Ishikawa (cell line): ENCODE results near the gene RNPEPL1.
A peak's percentile ranks its signal among the peaks of the same experiment; 100 is the strongest.

Source experiments
- CEBPB ChIP-seq: IDR thresholded peaks from 2 replicates; pipeline ENCODE4 v1.6.1; 2012
- CREB1 ChIP-seq: IDR thresholded peaks from 2 replicates; pipeline ENCODE4 v1.6.1; 2012; ENCODE audit warnings: low read depth
- EGR1 ChIP-seq: IDR thresholded peaks from 2 replicates; pipeline ENCODE4 v1.6.1; 2012
- EP300 ChIP-seq: IDR thresholded peaks from 2 replicates; pipeline ENCODE4 v1.6.1; 2012; ENCODE audit warnings: borderline replicate concordance
- FOXM1 ChIP-seq: IDR thresholded peaks from 2 replicates; pipeline ENCODE4 v1.6.1; 2012; ENCODE audit warnings: low read depth, borderline replicate concordance
- MAX ChIP-seq: IDR thresholded peaks from 2 replicates; pipeline ENCODE4 v1.6.1; 2012
- NFIC ChIP-seq: IDR thresholded peaks from 2 replicates; pipeline ENCODE4 v1.6.1; 2012
- RAD21 ChIP-seq: IDR thresholded peaks from 2 replicates; pipeline ENCODE4 v1.6.1; 2012; ENCODE audit warnings: low read depth
- TAF1 ChIP-seq: IDR thresholded peaks from 2 replicates; pipeline ENCODE4 v1.6.1; 2012; ENCODE audit warnings: low read depth, mild to moderate bottlenecking
- TCF12 ChIP-seq: IDR thresholded peaks from 2 replicates; pipeline ENCODE4 v1.6.1; 2012; ENCODE audit warnings: low read depth
- TEAD4 ChIP-seq: IDR thresholded peaks from 2 replicates; pipeline ENCODE4 v1.6.1; 2012
- USF1 ChIP-seq: IDR thresholded peaks from 2 replicates; pipeline ENCODE4 v1.6.1; 2012
- YY1 ChIP-seq: IDR thresholded peaks from 2 replicates; pipeline ENCODE4 v1.6.1; 2012; ENCODE audit warnings: low read depth
- ZBTB7A ChIP-seq: IDR thresholded peaks from 2 replicates; pipeline ENCODE4 v1.6.1; 2012; ENCODE audit warnings: low read depth
- TF ChIP-seq, protein P1 (sequence below): IDR thresholded peaks from 2 replicates; pipeline ENCODE4 v1.6.1; 2012; ENCODE audit warnings: low read depth, mild to moderate bottlenecking

The RNPEPL1 gene

GRCh38 chr2:240563951-240564560 lies 4.2 kb upstream of the RNPEPL1 start:
- no peak for TF ChIP-seq RAD21
- TF ChIP-seq YY1, result no peak
- no peak for TF ChIP-seq CEBPB
- no peak for TF ChIP-seq TAF1
- no peak for TF ChIP-seq CREB1
- no peak for TF ChIP-seq TCF12
- TF ChIP-seq USF1, result no peak
- no peak for TF ChIP-seq TEAD4
- no peak for TF ChIP-seq EGR1
- TF ChIP-seq, protein P1, sequence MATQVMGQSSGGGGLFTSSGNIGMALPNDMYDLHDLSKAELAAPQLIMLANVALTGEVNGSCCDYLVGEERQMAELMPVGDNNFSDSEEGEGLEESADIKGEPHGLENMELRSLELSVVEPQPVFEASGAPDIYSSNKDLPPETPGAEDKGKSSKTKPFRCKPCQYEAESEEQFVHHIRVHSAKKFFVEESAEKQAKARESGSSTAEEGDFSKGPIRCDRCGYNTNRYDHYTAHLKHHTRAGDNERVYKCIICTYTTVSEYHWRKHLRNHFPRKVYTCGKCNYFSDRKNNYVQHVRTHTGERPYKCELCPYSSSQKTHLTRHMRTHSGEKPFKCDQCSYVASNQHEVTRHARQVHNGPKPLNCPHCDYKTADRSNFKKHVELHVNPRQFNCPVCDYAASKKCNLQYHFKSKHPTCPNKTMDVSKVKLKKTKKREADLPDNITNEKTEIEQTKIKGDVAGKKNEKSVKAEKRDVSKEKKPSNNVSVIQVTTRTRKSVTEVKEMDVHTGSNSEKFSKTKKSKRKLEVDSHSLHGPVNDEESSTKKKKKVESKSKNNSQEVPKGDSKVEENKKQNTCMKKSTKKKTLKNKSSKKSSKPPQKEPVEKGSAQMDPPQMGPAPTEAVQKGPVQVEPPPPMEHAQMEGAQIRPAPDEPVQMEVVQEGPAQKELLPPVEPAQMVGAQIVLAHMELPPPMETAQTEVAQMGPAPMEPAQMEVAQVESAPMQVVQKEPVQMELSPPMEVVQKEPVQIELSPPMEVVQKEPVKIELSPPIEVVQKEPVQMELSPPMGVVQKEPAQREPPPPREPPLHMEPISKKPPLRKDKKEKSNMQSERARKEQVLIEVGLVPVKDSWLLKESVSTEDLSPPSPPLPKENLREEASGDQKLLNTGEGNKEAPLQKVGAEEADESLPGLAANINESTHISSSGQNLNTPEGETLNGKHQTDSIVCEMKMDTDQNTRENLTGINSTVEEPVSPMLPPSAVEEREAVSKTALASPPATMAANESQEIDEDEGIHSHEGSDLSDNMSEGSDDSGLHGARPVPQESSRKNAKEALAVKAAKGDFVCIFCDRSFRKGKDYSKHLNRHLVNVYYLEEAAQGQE, result no peak

DNA sequence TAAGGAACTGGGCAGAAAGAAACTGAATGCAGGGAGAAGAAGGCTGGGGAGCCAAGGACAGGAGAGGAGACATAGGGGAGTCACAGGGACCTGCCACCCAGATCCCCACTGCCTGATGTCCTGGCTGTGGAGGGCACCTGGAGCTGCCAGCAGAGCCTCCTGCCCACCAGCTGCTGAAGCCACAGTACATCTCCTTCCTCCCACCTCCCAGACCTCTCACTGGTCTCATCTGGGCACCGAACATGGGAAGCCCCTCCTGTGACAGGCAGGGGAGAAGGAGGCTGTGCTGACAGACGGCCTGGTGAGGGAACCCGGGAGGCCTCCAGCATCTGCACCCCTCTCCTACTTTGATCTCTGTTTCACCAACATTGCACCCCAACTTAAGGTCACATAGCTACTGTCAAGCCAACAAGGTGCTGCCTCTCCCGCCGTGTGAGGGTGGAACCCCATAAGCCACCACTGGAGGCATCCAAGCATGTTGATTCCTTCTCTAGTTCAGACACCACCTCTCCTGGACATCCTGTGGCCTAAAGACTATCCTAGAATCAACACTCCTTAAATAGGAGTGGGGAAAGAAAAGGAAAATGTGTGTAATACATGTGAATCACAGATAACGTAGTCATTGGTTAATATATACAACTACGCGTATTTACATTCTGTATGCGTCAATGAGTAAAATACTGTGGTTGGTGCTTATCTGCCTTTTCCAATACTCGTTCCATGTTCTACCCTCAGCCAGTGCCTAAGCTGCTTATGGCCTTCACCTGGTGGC lies 3.5 kb upstream of the RNPEPL1 start:
- TF ChIP-seq CEBPB (no peak), EGR1 (no peak)

DNA sequence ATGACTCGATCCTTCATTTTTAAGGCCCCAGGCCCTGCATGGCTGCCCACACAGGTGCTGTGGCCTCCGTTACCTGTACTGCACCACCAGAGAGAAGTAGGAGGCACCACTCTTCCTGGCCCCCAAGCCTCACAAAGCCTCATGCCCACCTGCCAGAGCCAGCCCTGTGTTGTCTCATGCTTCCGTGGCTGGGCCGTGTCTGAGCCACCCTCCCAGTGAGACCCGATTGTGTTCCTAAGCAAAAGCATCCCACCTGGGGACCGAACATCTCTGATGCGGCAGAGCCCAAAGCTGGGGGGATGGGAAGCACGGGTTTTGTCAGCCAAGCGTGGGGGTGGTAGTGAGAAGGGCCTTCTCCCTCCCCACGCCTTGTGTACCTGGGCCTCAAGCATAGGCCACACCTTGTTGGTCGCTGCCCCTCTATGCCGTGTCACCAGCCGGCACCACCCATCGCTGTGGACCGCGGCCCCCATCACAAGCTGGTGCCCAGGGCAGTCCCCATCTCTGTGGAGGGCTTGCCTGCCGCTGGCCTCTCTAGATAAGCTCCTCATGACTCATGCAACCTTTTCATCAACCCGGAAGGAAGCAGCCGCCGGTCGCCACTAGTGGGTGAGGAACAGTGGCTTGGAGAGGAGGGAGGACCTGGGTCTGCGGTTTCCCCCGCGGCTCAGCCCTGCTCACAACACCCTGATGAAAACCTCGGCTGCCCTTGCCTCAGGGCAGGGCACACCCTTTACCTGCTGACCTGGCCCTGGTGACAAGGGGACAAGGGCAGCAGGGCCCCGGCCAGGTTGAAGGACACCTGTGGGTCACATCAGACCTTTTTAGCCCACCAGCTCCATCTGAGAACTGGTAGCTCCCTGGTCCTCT lies 2.7 kb upstream of the RNPEPL1 start:
- TF ChIP-seq FOXM1 (no peak), TEAD4 (no peak), TAF1 (no peak), MAX (no peak), NFIC (no peak), EGR1 (no peak), EP300 (no peak), TCF12 (no peak), ZBTB7A (no peak), RAD21 (no peak), YY1 (no peak), CEBPB (no peak), CREB1 (no peak), USF1 (no peak)
- TF ChIP-seq, protein P1, result no peak

DNA sequence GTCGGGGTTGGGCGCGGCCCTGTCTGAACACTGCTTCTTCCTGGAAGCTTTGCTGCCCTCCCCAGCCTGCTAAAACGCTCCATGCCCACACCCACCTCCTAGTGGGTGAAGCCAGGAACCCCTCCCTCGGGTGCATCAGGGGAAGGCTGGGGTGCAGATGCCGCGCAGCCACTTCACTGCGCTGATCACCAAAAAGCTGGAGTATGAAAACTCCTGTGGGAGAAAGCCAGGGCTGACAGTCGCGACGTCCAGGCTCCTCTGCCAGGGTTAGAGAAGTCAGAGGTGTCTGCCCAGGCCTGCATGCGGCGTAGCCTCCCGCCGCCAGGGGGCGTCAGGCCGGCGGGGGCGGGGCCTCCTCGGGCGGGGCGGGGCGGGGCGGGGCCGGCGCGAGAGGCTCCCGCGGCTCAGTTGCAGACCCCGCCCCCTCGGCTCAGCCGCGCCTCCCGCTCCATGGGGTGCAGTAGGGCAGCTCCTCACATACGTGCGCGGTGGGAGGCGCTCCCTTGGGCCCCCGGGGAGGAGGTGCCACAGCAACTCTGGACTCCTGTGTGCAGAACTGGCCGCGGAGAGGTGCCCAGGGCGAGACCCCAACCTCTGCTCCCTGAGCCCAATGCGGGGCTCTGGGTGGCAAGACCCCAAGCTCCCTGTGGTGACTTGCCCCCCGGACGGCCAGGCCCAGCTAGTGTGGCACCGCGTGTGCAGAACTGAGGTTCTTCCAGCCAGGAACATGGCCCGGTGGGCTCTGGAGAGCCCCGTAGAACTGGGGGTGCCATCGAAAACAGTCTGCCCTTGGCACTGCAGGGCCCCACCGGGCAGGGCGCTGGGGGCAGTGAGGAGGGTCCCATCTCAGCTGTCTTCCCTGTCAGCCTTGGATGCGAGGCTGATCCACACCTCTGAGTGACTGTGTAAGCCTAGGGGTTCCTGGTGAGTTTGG lies 1.8 kb upstream of the RNPEPL1 start:
- TF ChIP-seq ZBTB7A (peak; percentile 59), MAX (no peak; the same call in 1 of the 2 replicates), YY1 (no peak), NFIC (0 out of 2 replicates have a peak, but pooled peaks have one; percentile 9)
